Mucosa of stomach (tissue), 1 donor: Measurements from ENCODE around the gene ZFP69B.

Experiments
- H3K27me3 ChIP-seq: one replicate; pipeline ENCODE4 v1.7.0; 2013; ENCODE audit warnings: mild to moderate bottlenecking, low read length; ENCODE audit not compliant: control insufficient read depth, insufficient read depth
- H3K36me3 ChIP-seq: one replicate; pipeline ENCODE4 v1.7.0; 2013; ENCODE audit warnings: low read length; ENCODE audit not compliant: control insufficient read depth, insufficient read depth
- H3K4me1 ChIP-seq: one replicate; pipeline ENCODE4 v1.7.0; 2013; ENCODE audit warnings: mild to moderate bottlenecking, low read length; ENCODE audit not compliant: control insufficient read depth, insufficient read depth
- H3K4me3 ChIP-seq: one replicate; pipeline ENCODE4 v1.7.0; 2013; ENCODE audit warnings: low read length
- H3K9ac ChIP-seq: one replicate; pipeline ENCODE4 v1.7.0; 2013; ENCODE audit warnings: mild to moderate bottlenecking, low read length, moderate library complexity
- H3K9me3 ChIP-seq: one replicate; pipeline ENCODE4 v1.7.0; 2013; ENCODE audit warnings: mild to moderate bottlenecking, low read length, moderate library complexity; ENCODE audit not compliant: control insufficient read depth
- donor health status: Pancreatic carcinoma.

Gene ZFP69B

GRCh38 chr1:40449684-40450494 lies at the start of gene ZFP69B:
Gene ZFP69B (plus strand): TSS chr1:40450476. CDS start chr1:40450962, 486 bp downstream.
- no peaks in the 10 kb centered on the region for H3K27me3 ChIP-seq
- H3K9me3 ChIP-seq, result no peaks in the 10 kb centered on the region
- no peaks in the 10 kb centered on the region for H3K4me1 ChIP-seq
- H3K36me3 ChIP-seq, result no peaks in the 10 kb centered on the region
- H3K9ac ChIP-seq, result peak within 1 kb of the TSS; percentile 60
- H3K4me3 ChIP-seq, result peak within 1 kb of the TSS; percentile 62

GRCh38 chr1:40401473-40402201 lies 48.6 kb upstream of the ZFP69B start:
- H3K9me3 ChIP-seq, result no peaks in the 10 kb centered on the region
- H3K27me3 ChIP-seq, result no peaks in the 10 kb centered on the region
- no peak overlapping the region for H3K4me3 ChIP-seq
- H3K9ac ChIP-seq, result no peak overlapping the region
- no peaks in the 10 kb centered on the region for H3K36me3 ChIP-seq
- H3K4me1 ChIP-seq, result peaks cover 21% of the 10 kb centered on the region

GRCh38 chr1:40404670-40405462 lies 45.4 kb upstream of the ZFP69B start:
- H3K9me3 ChIP-seq, result no peaks in the 10 kb centered on the region
- H3K27me3 ChIP-seq, result no peaks in the 10 kb centered on the region
- H3K36me3 ChIP-seq, result no peaks in the 10 kb centered on the region
- H3K9ac ChIP-seq, result peak overlapping the region; percentile 0
- no peak overlapping the region for H3K4me3 ChIP-seq
- H3K4me1 ChIP-seq, result peaks cover 10% of the 10 kb centered on the region

- H3K9me3 ChIP-seq, result no peaks in the 10 kb centered on the region
- H3K27me3 ChIP-seq, result no peaks in the 10 kb centered on the region
- no peak overlapping the region for H3K9ac ChIP-seq
- H3K4me3 ChIP-seq, result no peak overlapping the region
- H3K4me1 ChIP-seq, result peaks cover 5% of the 10 kb centered on the region
- no peaks in the 10 kb centered on the region for H3K36me3 ChIP-seq
These were observed 44.5 kb upstream of the ZFP69B start for GRCh38 chr1:40405812-40406211.

DNA sequence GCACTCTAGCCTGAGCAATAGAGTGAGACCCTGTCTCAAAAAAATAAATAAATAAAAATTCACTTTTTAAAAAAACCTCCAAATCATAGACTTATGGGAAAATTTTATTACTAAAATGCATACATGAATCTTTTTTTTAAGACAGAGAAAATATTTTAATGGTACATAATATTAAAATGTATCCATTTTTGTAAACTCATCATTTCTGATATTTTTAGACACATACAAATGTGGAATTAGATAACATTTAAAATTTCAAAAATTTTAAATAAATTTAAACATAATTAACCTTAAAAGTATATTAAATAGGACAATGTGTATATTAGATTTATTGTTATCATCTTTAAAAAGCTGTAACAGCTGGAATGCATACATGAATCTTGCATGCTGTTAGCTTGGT lies 42.8 kb upstream of the ZFP69B start:
- Histone ChIP-seq H3K27me3 (no peaks in the 10 kb centered on the region), H3K36me3 (no peaks in the 10 kb centered on the region), H3K4me1 (peaks cover 5% of the 10 kb centered on the region), H3K9ac (no peak overlapping the region), H3K4me3 (no peak overlapping the region), H3K9me3 (no peaks in the 10 kb centered on the region)

- peaks cover 4% of the 10 kb centered on the region for H3K36me3 ChIP-seq
- H3K9me3 ChIP-seq, result no peaks in the 10 kb centered on the region
- no peaks in the 10 kb centered on the region for H3K27me3 ChIP-seq
- peaks cover under 1% of the 10 kb centered on the region for H3K4me1 ChIP-seq
- no peak overlapping the region for H3K9ac ChIP-seq
- no peak overlapping the region for H3K4me3 ChIP-seq
These were observed 40.8 kb upstream of the ZFP69B start for GRCh38 chr1:40409467-40409866.

GRCh38 chr1:40411294-40411693 lies 39.0 kb upstream of the ZFP69B start:
- H3K4me1 ChIP-seq, result no peaks in the 10 kb centered on the region
- no peaks in the 10 kb centered on the region for H3K9me3 ChIP-seq
- no peak overlapping the region for H3K9ac ChIP-seq
- H3K36me3 ChIP-seq, result peaks cover 4% of the 10 kb centered on the region
- no peaks in the 10 kb centered on the region for H3K27me3 ChIP-seq
- H3K4me3 ChIP-seq, result no peak overlapping the region

GRCh38 chr1:40411843-40412242 lies 38.4 kb upstream of the ZFP69B start:
- H3K27me3 ChIP-seq, result no peaks in the 10 kb centered on the region
- H3K4me3 ChIP-seq, result no peak overlapping the region
- H3K9ac ChIP-seq, result no peak overlapping the region
- H3K36me3 ChIP-seq, result peaks cover 4% of the 10 kb centered on the region
- no peaks in the 10 kb centered on the region for H3K9me3 ChIP-seq
- no peaks in the 10 kb centered on the region for H3K4me1 ChIP-seq

DNA sequence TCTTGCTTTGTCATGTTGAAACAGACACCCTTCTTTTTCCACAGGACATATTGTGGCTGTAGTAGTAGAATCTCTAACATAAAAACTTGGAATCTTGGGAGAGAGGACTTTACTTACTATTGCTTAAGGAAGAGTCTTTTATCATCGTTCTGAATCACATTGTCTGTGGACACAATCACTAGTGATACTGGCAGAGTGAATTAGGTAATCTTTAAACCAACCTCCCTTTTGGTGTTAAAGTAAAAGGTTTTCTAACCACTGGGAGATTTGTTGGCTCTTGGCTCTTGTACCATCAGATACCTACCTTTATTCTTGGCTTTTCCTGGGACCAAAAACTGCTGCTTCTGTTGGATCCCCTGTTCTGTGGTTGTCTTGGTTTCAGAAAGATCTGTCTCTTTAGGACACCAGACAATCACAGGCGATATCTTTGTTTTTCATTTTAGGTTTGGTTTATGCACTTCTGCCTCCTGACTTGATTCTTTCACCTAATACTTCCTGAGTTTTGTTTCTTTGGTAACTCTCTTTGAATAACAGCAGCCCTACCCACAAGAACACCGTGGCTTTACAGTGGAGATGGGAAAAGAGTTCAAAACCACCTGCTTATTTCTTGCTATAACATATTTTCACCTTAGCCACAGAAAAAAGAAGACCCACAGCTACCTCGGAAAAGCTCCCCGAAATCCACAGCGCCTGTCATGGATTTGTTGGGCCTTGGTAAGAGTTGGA lies 36.6 kb upstream of the ZFP69B start:
- Histone ChIP-seq H3K27me3 (no peaks in the 10 kb centered on the region), H3K4me3 (no peak overlapping the region), H3K4me1 (no peaks in the 10 kb centered on the region), H3K9ac (no peak overlapping the region), H3K36me3 (peaks cover 4% of the 10 kb centered on the region), H3K9me3 (no peaks in the 10 kb centered on the region)

- peaks cover 4% of the 10 kb centered on the region for H3K36me3 ChIP-seq
These were observed 35.9 kb upstream of the ZFP69B start for GRCh38 chr1:40414331-40414730.

GRCh38 chr1:40416709-40417108 lies 33.6 kb upstream of the ZFP69B start:
- Histone ChIP-seq H3K9ac (no peak overlapping the region), H3K27me3 (no peaks in the 10 kb centered on the region), H3K36me3 (peaks cover 4% of the 10 kb centered on the region), H3K4me3 (no peak overlapping the region), H3K9me3 (no peaks in the 10 kb centered on the region), H3K4me1 (no peaks in the 10 kb centered on the region)

More at GRCh38 chr1:40414331-40414730, 35.9 kb upstream of the ZFP69B start:
- no peaks in the 10 kb centered on the region for H3K9me3 ChIP-seq
- H3K27me3 ChIP-seq, result no peaks in the 10 kb centered on the region
- H3K4me1 ChIP-seq, result no peaks in the 10 kb centered on the region
- H3K4me3 ChIP-seq, result no peak overlapping the region
- no peak overlapping the region for H3K9ac ChIP-seq
